ENCODE data around the gene RBFOX1. TPM values are rescaled to one million over a fixed set of nuclear protein-coding genes. Genes with fewer than 3 reads are reported as not detected.

RBFOX1 gene
- total and polyA plus RNA-seq, 4 donors: 47.4 to 169 (median 118) TPM

GRCh38 chr16:7581175-7581574, 248.5 kb downstream of the RBFOX1 start:
- no peaks in the 10 kb centered on the region for H3K9me3 ChIP-seq (ENCODE audit: control insufficient read depth, insufficient read depth, low read length)
- WGBS (ENCODE audit: insufficient coverage): 92% methylated on average over 5 of the region's 6 CpGs
- DNase-seq (ENCODE audit: low read depth in 4 of 6, low spot score in 6 of 6): no peak
- no peak overlapping the region for H3K4me3 ChIP-seq (ENCODE audit: low read depth, low read length)
- no peaks in the 10 kb centered on the region for H3K4me1 ChIP-seq (ENCODE audit: control insufficient read depth, insufficient read depth, low read length)
- no peak overlapping the region for H3K27ac ChIP-seq (ENCODE audit: low read depth, low read length)
- no peaks in the 10 kb centered on the region for H3K27me3 ChIP-seq (ENCODE audit: control insufficient read depth, insufficient read depth, low read length)
- peaks cover 2% of the 10 kb centered on the region for H3K36me3 ChIP-seq (ENCODE audit: control insufficient read depth, insufficient read depth, low read length)

GRCh38 chr16:7583396-7583795, 250.8 kb downstream of the RBFOX1 start:
- no peak for DNase-seq (ENCODE audit: low read depth in 4 of 6, low spot score in 6 of 6)
- H3K27ac ChIP-seq (ENCODE audit: low read depth, low read length): no peak overlapping the region
- WGBS (ENCODE audit: insufficient coverage): 100% methylated on average over 1 of the region's 4 CpGs

GRCh38 chr16:7584561-7584960, 251.9 kb downstream of the RBFOX1 start:
- Histone ChIP-seq H3K4me1 (ENCODE audit: control insufficient read depth, insufficient read depth, low read length) (no peaks in the 10 kb centered on the region), H3K27ac (ENCODE audit: low read depth, low read length) (no peak overlapping the region)

More at GRCh38 chr16:7583396-7583795, 250.8 kb downstream of the RBFOX1 start:
- Histone ChIP-seq H3K4me1 (ENCODE audit: control insufficient read depth, insufficient read depth, low read length) (no peaks in the 10 kb centered on the region), H3K4me3 (ENCODE audit: low read depth, low read length) (no peak overlapping the region), H3K36me3 (ENCODE audit: control insufficient read depth, insufficient read depth, low read length) (peaks cover 2% of the 10 kb centered on the region), H3K27me3 (ENCODE audit: control insufficient read depth, insufficient read depth, low read length) (no peaks in the 10 kb centered on the region), H3K9me3 (ENCODE audit: control insufficient read depth, insufficient read depth, low read length) (no peaks in the 10 kb centered on the region)

GRCh38 chr16:7585705-7586104, 253.1 kb downstream of the RBFOX1 start:
- no peaks in the 10 kb centered on the region for H3K4me1 ChIP-seq (ENCODE audit: control insufficient read depth, insufficient read depth, low read length)
- no peaks in the 10 kb centered on the region for H3K9me3 ChIP-seq (ENCODE audit: control insufficient read depth, insufficient read depth, low read length)
- H3K27me3 ChIP-seq (ENCODE audit: control insufficient read depth, insufficient read depth, low read length): no peaks in the 10 kb centered on the region
- H3K36me3 ChIP-seq (ENCODE audit: control insufficient read depth, insufficient read depth, low read length): peaks cover 2% of the 10 kb centered on the region
- H3K27ac ChIP-seq (ENCODE audit: low read depth, low read length): no peak overlapping the region
- no peak overlapping the region for H3K4me3 ChIP-seq (ENCODE audit: low read depth, low read length)
- DNase-seq (ENCODE audit: low read depth in 4 of 6, low spot score in 6 of 6): peak in 1 of 6 donors; percentile 55
- no CpG with 5 or more reads among the region's 4 CpGs for WGBS (ENCODE audit: insufficient coverage)

More at GRCh38 chr16:7584561-7584960, 251.9 kb downstream of the RBFOX1 start:
- H3K36me3 ChIP-seq (ENCODE audit: control insufficient read depth, insufficient read depth, low read length): peaks cover 2% of the 10 kb centered on the region
- H3K9me3 ChIP-seq (ENCODE audit: control insufficient read depth, insufficient read depth, low read length): no peaks in the 10 kb centered on the region
- no peaks in the 10 kb centered on the region for H3K27me3 ChIP-seq (ENCODE audit: control insufficient read depth, insufficient read depth, low read length)
- DNase-seq (ENCODE audit: low read depth in 4 of 6, low spot score in 6 of 6): peak in 2 of 6 donors; percentile 41 to 56
- no peak overlapping the region for H3K4me3 ChIP-seq (ENCODE audit: low read depth, low read length)
- no CpG with 5 or more reads among the region's 6 CpGs for WGBS (ENCODE audit: insufficient coverage)

- Histone ChIP-seq H3K4me1 (ENCODE audit: control insufficient read depth, insufficient read depth, low read length) (no peaks in the 10 kb centered on the region), H3K36me3 (ENCODE audit: control insufficient read depth, insufficient read depth, low read length) (no peaks in the 10 kb centered on the region), H3K27ac (ENCODE audit: low read depth, low read length) (no peak overlapping the region), H3K9me3 (ENCODE audit: control insufficient read depth, insufficient read depth, low read length) (no peaks in the 10 kb centered on the region), H3K4me3 (ENCODE audit: low read depth, low read length) (no peak overlapping the region), H3K27me3 (ENCODE audit: control insufficient read depth, insufficient read depth, low read length) (no peaks in the 10 kb centered on the region)
- DNase-seq (ENCODE audit: low read depth in 4 of 6, low spot score in 6 of 6): no peak
- WGBS (ENCODE audit: insufficient coverage): 100% methylated on average over 2 of the region's 4 CpGs
Observed at GRCh38 chr16:7590934-7591333, 258.3 kb downstream of the RBFOX1 start.

- Histone ChIP-seq H3K36me3 (ENCODE audit: control insufficient read depth, insufficient read depth, low read length) (no peaks in the 10 kb centered on the region), H3K4me3 (ENCODE audit: low read depth, low read length) (no peak overlapping the region), H3K9me3 (ENCODE audit: control insufficient read depth, insufficient read depth, low read length) (no peaks in the 10 kb centered on the region), H3K27me3 (ENCODE audit: control insufficient read depth, insufficient read depth, low read length) (no peaks in the 10 kb centered on the region), H3K27ac (ENCODE audit: low read depth, low read length) (no peak overlapping the region), H3K4me1 (ENCODE audit: control insufficient read depth, insufficient read depth, low read length) (no peaks in the 10 kb centered on the region)
- DNase-seq (ENCODE audit: low read depth in 4 of 6, low spot score in 6 of 6): peak in 1 of 6 donors; percentile 51
- no CpG with 5 or more reads among the region's 11 CpGs for WGBS (ENCODE audit: insufficient coverage)
Observed at GRCh38 chr16:7596308-7596707, 263.7 kb downstream of the RBFOX1 start.

GRCh38 chr16:7597677-7598076, 265.0 kb downstream of the RBFOX1 start:
- WGBS (ENCODE audit: insufficient coverage): no CpG with 5 or more reads among the region's 3 CpGs
- H3K36me3 ChIP-seq (ENCODE audit: control insufficient read depth, insufficient read depth, low read length): no peaks in the 10 kb centered on the region
- H3K4me1 ChIP-seq (ENCODE audit: control insufficient read depth, insufficient read depth, low read length): peaks cover 5% of the 10 kb centered on the region
- H3K4me3 ChIP-seq (ENCODE audit: low read depth, low read length): no peak overlapping the region
- no peaks in the 10 kb centered on the region for H3K27me3 ChIP-seq (ENCODE audit: control insufficient read depth, insufficient read depth, low read length)
- no peak overlapping the region for H3K27ac ChIP-seq (ENCODE audit: low read depth, low read length)
- no peak for DNase-seq (ENCODE audit: low read depth in 4 of 6, low spot score in 6 of 6)
- H3K9me3 ChIP-seq (ENCODE audit: control insufficient read depth, insufficient read depth, low read length): no peaks in the 10 kb centered on the region

- DNase-seq (ENCODE audit: low read depth in 4 of 6, low spot score in 6 of 6): no peak
- no peaks in the 10 kb centered on the region for H3K9me3 ChIP-seq (ENCODE audit: control insufficient read depth, insufficient read depth, low read length)
- H3K27ac ChIP-seq (ENCODE audit: low read depth, low read length): no peak overlapping the region
- H3K36me3 ChIP-seq (ENCODE audit: control insufficient read depth, insufficient read depth, low read length): no peaks in the 10 kb centered on the region
- 78% methylated on average over 1 of the region's 3 CpGs for WGBS (ENCODE audit: insufficient coverage)
- H3K27me3 ChIP-seq (ENCODE audit: control insufficient read depth, insufficient read depth, low read length): no peaks in the 10 kb centered on the region
- no peak overlapping the region for H3K4me3 ChIP-seq (ENCODE audit: low read depth, low read length)
- H3K4me1 ChIP-seq (ENCODE audit: control insufficient read depth, insufficient read depth, low read length): peaks cover 5% of the 10 kb centered on the region
Observed at GRCh38 chr16:7601100-7601499, 268.5 kb downstream of the RBFOX1 start.

- Histone ChIP-seq H3K27ac (ENCODE audit: low read depth, low read length) (no peak overlapping the region), H3K27me3 (ENCODE audit: control insufficient read depth, insufficient read depth, low read length) (no peaks in the 10 kb centered on the region), H3K9me3 (ENCODE audit: control insufficient read depth, insufficient read depth, low read length) (no peaks in the 10 kb centered on the region), H3K4me1 (ENCODE audit: control insufficient read depth, insufficient read depth, low read length) (peaks cover 5% of the 10 kb centered on the region), H3K4me3 (ENCODE audit: low read depth, low read length) (no peak overlapping the region), H3K36me3 (ENCODE audit: control insufficient read depth, insufficient read depth, low read length) (no peaks in the 10 kb centered on the region)
- 54% methylated on average over 3 of the region's 7 CpGs for WGBS (ENCODE audit: insufficient coverage)
- peak in 1 of 6 donors; percentile 89 for DNase-seq (ENCODE audit: low read depth in 4 of 6, low spot score in 6 of 6)
Observed at GRCh38 chr16:7602291-7602950, 269.8 kb downstream of the RBFOX1 start.

- no peak overlapping the region for H3K27ac ChIP-seq (ENCODE audit: low read depth, low read length)
- peaks cover 5% of the 10 kb centered on the region for H3K4me1 ChIP-seq (ENCODE audit: control insufficient read depth, insufficient read depth, low read length)
- no peaks in the 10 kb centered on the region for H3K9me3 ChIP-seq (ENCODE audit: control insufficient read depth, insufficient read depth, low read length)
- DNase-seq (ENCODE audit: low read depth in 4 of 6, low spot score in 6 of 6): no peak
- 96% methylated on average over 3 of the region's 6 CpGs for WGBS (ENCODE audit: insufficient coverage)
- H3K27me3 ChIP-seq (ENCODE audit: control insufficient read depth, insufficient read depth, low read length): no peaks in the 10 kb centered on the region
- H3K4me3 ChIP-seq (ENCODE audit: low read depth, low read length): no peak overlapping the region
- H3K36me3 ChIP-seq (ENCODE audit: control insufficient read depth, insufficient read depth, low read length): no peaks in the 10 kb centered on the region
Observed at GRCh38 chr16:7605812-7606211, 273.2 kb downstream of the RBFOX1 start.
